Measurements from ENCODE around the gene TOGARAM2.

TOGARAM2 gene

DNA sequence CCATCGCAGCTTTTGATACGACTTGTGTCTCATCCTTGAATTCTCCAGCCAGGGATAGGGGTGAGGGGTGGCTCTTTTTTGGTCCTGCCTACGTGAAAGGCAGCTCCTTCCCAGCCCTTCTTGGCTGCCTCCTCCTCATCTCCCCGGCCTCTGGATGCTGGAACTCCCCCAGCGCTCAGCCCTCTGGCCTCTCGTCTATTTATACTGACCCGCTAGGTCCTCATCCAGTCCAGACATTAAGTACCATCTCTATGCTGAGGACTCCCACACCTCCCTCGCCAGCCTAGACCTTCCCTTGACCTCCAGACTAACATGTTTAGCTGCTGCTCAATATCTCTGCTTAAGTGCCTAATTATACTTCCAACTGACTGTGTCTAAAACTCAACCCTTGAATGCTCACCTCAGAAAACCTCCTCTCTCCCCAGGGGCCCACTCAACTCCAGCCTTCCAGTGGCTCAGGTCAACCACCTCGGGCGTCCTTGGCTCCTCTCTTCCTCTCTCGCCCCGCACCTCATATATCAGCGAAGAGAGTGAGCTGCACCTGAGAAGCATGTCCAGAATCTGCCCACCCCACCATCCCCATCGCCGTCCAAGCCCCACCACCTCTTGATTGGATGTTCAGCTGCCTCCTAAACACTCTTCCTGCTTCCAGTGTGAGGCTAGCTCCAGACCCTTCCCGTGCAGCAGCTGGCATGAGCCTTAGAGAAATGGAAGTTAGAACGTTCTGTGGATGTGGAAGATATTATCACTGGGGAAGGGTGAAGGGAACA lies 34.8 kb downstream of the TOGARAM2 start:
- CTCF ChIA-PET, result no interaction called here
- H3K4me3 ChIP-seq (ENCODE audit: low read depth, low read length), result no peak overlapping the region
- DNase-seq (ENCODE audit: low read depth, low spot score), result no peak
- POLR2A ChIA-PET, result interaction anchor here (1.0 kb wide), 1 partner anchor 57 kb away, joined by 3 read pairs; no protein-coding TSS in a partner anchor
- TF ChIP-seq, protein P1, sequence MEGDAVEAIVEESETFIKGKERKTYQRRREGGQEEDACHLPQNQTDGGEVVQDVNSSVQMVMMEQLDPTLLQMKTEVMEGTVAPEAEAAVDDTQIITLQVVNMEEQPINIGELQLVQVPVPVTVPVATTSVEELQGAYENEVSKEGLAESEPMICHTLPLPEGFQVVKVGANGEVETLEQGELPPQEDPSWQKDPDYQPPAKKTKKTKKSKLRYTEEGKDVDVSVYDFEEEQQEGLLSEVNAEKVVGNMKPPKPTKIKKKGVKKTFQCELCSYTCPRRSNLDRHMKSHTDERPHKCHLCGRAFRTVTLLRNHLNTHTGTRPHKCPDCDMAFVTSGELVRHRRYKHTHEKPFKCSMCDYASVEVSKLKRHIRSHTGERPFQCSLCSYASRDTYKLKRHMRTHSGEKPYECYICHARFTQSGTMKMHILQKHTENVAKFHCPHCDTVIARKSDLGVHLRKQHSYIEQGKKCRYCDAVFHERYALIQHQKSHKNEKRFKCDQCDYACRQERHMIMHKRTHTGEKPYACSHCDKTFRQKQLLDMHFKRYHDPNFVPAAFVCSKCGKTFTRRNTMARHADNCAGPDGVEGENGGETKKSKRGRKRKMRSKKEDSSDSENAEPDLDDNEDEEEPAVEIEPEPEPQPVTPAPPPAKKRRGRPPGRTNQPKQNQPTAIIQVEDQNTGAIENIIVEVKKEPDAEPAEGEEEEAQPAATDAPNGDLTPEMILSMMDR (IDR thresholded peaks at IDR 0.05; ENCODE audit: insufficient read depth, low read length, missing control alignments), result no peak

DNA sequence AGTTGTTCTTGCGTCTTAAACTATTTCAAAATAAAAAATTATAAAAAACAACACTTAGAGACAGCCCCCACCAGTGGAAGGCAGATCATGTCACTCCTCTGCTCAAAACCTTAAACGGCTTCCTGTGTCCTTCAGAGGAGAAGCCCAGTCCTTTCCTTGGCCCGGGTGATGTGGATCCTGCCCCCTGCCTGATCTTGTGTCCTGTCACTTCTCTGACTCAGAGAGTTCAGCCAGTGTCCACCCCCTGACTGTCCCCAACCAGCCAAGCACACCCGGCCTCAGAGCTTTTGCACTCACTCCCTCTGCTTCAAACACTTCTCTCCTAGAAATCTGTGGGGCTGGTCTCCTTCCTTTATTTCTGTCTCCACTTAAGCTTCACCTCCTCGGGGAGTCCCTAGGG lies 35.4 kb downstream of the TOGARAM2 start:
- ChIA-PET POLR2A (no interaction called here), CTCF (no interaction called here)
- no peak for DNase-seq (ENCODE audit: low read depth, low spot score)
- TF ChIP-seq, protein P1 (IDR thresholded peaks at IDR 0.05; ENCODE audit: insufficient read depth, low read length, missing control alignments), result no peak
- H3K4me3 ChIP-seq (ENCODE audit: low read depth, low read length), result no peak overlapping the region

DNA sequence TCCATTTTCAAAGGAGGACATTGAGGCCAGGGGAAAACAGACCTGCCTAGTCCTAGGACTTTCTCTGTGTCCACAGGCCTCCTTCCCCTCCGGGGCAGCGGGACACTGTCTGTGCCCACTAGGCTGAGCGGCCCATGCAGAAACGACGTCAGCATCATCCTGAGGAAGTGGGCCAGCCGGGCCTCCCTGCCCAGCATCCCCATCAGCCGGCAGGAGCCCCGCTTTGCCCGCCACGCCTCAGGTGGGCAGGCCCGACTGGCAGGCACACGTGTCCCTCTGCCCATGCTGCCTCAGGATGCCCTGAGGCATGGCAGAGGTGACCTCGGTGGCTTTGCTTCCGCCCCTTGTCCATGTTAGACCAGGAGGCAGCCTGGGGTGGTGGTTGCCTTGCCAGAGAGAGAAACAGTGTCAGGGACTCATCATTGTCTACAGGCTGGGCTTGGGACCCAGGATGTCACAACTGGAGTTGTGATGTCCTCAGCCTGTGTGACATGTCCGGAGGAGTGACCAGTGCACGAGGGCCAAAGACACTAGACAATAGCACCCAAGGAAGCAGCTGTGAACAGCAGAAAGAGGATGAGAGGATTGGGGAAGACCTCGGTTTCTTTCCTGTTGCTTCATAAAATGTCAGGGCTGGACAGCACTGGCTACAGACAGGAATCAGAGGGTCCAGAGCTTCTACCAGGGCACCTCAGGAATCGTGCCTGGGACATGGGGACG lies 36.8 kb downstream of the TOGARAM2 start:
- CTCF ChIA-PET, result no interaction called here
- no peak overlapping the region for H3K4me3 ChIP-seq (ENCODE audit: low read depth, low read length)
- DNase-seq (ENCODE audit: low read depth, low spot score), result no peak
- POLR2A ChIA-PET, result no interaction called here
- TF ChIP-seq, protein P1 (IDR thresholded peaks at IDR 0.05; ENCODE audit: insufficient read depth, low read length, missing control alignments), result no peak

DNA sequence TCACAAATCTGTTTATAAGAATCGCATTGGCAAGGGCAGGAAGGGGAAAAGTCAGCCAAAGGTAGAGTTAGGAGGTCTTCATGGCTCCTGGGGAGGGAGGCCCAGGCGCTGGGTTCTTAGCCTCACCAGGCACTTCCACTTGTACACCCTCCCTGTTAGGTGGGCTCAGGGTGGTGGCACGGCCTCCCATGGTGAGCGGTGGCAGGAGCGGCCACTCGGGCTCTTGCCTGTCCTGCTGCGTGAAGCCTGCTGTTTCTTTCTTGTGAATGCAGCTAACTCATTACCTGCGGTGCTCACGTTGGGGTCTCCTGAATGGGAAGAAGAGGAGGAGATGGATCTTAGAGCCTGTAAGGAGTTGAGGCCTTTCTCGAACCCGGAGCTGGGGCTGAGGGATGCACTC lies 40.8 kb downstream of the TOGARAM2 start:
- TF ChIP-seq, protein P1 (IDR thresholded peaks at IDR 0.05; ENCODE audit: insufficient read depth, low read length, missing control alignments), result no peak
- DNase-seq (ENCODE audit: low read depth, low spot score), result no peak
- no peak overlapping the region for H3K4me3 ChIP-seq (ENCODE audit: low read depth, low read length)
- ChIA-PET POLR2A (no interaction called here), CTCF (no interaction called here)

DNA sequence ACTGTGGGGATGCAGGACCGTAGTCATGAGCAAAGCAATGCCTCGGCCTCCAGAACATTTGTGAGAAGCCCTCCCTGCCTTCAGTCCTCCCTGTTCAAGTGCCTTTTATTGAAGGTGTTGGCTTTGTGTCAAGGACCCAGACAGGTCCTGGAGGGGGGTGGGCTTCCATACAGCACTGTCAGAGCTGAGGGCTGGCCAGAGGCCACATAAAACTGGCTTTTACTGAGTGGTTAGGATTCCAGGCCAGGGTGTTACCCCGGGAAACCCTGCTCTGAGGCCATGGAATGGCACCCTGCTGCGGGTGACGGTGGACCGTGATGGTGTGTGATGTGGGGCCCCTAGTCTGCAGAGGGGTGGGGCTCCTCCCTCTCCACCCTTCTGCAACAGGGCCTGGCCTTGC lies 41.6 kb downstream of the TOGARAM2 start:
- no peak overlapping the region for H3K4me3 ChIP-seq (ENCODE audit: low read depth, low read length)
- TF ChIP-seq, protein P1 (IDR thresholded peaks at IDR 0.05; ENCODE audit: insufficient read depth, low read length, missing control alignments), result no peak
- ChIA-PET CTCF (no interaction called here), POLR2A (no interaction called here)
- no peak for DNase-seq (ENCODE audit: low read depth, low spot score)

DNA sequence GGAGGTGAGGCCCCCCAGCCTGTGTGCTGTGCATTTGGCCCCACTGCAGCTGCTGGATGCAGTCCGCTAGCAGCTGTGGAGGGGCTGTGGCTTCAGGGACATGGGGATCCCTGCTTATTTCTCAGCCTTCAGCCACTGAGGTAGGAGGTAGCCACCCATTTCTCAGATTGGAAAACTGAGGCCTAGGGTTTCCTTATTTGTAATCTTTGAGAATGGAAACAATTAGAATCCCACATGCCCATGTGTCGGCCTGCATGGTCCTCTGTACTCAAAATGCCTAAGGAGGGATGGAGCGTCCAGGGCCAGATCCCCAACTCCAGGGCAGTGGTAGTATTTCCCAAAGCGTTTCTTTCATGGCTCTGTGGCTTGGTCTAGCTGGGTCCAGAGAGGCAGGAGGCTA lies 42.1 kb downstream of the TOGARAM2 start:
- POLR2A ChIA-PET, result no interaction called here
- CTCF ChIA-PET, result no interaction called here

More for the DNA sequence above, 42.1 kb downstream of the TOGARAM2 start:
- H3K4me3 ChIP-seq (ENCODE audit: low read depth, low read length), result no peak overlapping the region
- no peak for DNase-seq (ENCODE audit: low read depth, low spot score)
- TF ChIP-seq, protein P1 (IDR thresholded peaks at IDR 0.05; ENCODE audit: insufficient read depth, low read length, missing control alignments), result no peak
